ENCODE results near the gene GAB1. TPM values are rescaled to one million over a fixed set of nuclear protein-coding genes. Genes with fewer than 3 reads are reported as not detected.

Gene GAB1
- total RNA-seq, 2 donors from 2014 or later: 48.3 to 77.3 TPM

- TF ChIP-seq CTCF (IDR thresholded peaks at IDR 0.05): no peak
- no peaks in the 10 kb centered on the region for H3K4me1 ChIP-seq (ENCODE audit: control insufficient read depth in 1 of 2, low read depth in 2 of 2)
- H3K9me3 ChIP-seq: no peaks in the 10 kb centered on the region
- H3K27ac ChIP-seq: no peak overlapping the region
- no peaks in the 10 kb centered on the region for H3K36me3 ChIP-seq
- H3K4me3 ChIP-seq: no peak overlapping the region
- H3K27me3 ChIP-seq (replicated peaks; ENCODE audit: insufficient read depth): no peaks in the 10 kb centered on the region
- ATAC-seq (ENCODE audit: insufficient number of reproducible peaks, low FRiP score, low read depth) (no peak), DNase-seq (ENCODE audit: low spot score) (no peak)
Observed at GRCh38 chr4:143486314-143486713, 149.6 kb downstream of the GAB1 start.

- TF ChIP-seq CTCF (IDR thresholded peaks at IDR 0.05): no peak
- Histone ChIP-seq H3K27me3 (replicated peaks; ENCODE audit: insufficient read depth) (no peaks in the 10 kb centered on the region), H3K4me1 (ENCODE audit: control insufficient read depth in 1 of 2, low read depth in 2 of 2) (no peaks in the 10 kb centered on the region), H3K27ac (no peak overlapping the region), H3K36me3 (no peaks in the 10 kb centered on the region), H3K9me3 (no peaks in the 10 kb centered on the region), H3K4me3 (no peak overlapping the region)
- ATAC-seq (ENCODE audit: insufficient number of reproducible peaks, low FRiP score, low read depth) (no peak), DNase-seq (ENCODE audit: low spot score) (no peak)
Observed at GRCh38 chr4:143488687-143489086, 152.0 kb downstream of the GAB1 start.

DNA sequence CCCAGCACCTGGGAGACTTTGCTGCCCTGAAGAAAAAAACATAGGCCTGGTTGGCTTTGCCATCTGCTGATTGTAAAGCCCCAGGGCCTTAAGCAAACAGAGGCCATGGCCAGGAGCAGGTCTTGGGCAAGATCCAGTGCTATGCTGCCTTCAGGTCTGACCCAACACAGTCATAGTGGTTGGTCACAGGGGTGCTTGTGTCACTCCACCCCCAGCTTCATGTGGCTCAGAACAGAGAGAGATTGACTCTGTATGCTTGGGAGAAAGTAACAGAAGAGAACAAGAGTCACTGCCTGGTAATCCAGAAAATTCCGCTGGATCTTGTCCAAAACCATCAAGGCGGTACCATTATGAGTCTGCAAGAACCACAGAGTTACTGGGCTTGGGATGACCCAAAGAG, 152.4 kb downstream of the GAB1 start:
- ATAC-seq (ENCODE audit: insufficient number of reproducible peaks, low FRiP score, low read depth): no peak

GRCh38 chr4:143498021-143498420, 161.3 kb downstream of the GAB1 start:
- DNase-seq (ENCODE audit: low spot score): no peak
- no peak for TF ChIP-seq CTCF (IDR thresholded peaks at IDR 0.05)
- no peak overlapping the region for H3K27ac ChIP-seq
- H3K36me3 ChIP-seq: no peaks in the 10 kb centered on the region
- no peak overlapping the region for H3K4me3 ChIP-seq
- no peaks in the 10 kb centered on the region for H3K9me3 ChIP-seq
- ATAC-seq (ENCODE audit: insufficient number of reproducible peaks, low FRiP score, low read depth): no peak
- H3K27me3 ChIP-seq (replicated peaks; ENCODE audit: insufficient read depth): no peaks in the 10 kb centered on the region
- no peaks in the 10 kb centered on the region for H3K4me1 ChIP-seq (ENCODE audit: control insufficient read depth in 1 of 2, low read depth in 2 of 2)

More for the DNA sequence above, 152.4 kb downstream of the GAB1 start:
- no peak for DNase-seq (ENCODE audit: low spot score)
- Histone ChIP-seq H3K27ac (no peak overlapping the region), H3K4me1 (ENCODE audit: control insufficient read depth in 1 of 2, low read depth in 2 of 2) (no peaks in the 10 kb centered on the region), H3K4me3 (no peak overlapping the region), H3K36me3 (no peaks in the 10 kb centered on the region), H3K9me3 (no peaks in the 10 kb centered on the region), H3K27me3 (replicated peaks; ENCODE audit: insufficient read depth) (no peaks in the 10 kb centered on the region)
- no peak for TF ChIP-seq CTCF (IDR thresholded peaks at IDR 0.05)

GRCh38 chr4:143502231-143502630, 165.6 kb downstream of the GAB1 start:
- no peaks in the 10 kb centered on the region for H3K36me3 ChIP-seq
- no peaks in the 10 kb centered on the region for H3K9me3 ChIP-seq
- ATAC-seq (ENCODE audit: insufficient number of reproducible peaks, low FRiP score, low read depth): no peak
- TF ChIP-seq CTCF (IDR thresholded peaks at IDR 0.05): no peak
- no peak for DNase-seq (ENCODE audit: low spot score)
- no peak overlapping the region for H3K27ac ChIP-seq
- no peak overlapping the region for H3K4me3 ChIP-seq
- no peaks in the 10 kb centered on the region for H3K27me3 ChIP-seq (replicated peaks; ENCODE audit: insufficient read depth)
- no peaks in the 10 kb centered on the region for H3K4me1 ChIP-seq (ENCODE audit: control insufficient read depth in 1 of 2, low read depth in 2 of 2)
